PC-9 (cell line): ENCODE measurements around the gene DGCR2. TPM values are rescaled to one million over a fixed set of nuclear protein-coding genes. Genes with fewer than 3 reads are reported as not detected.

ENCODE experiments used
- BruUV-seq: library from RNA; stranded (reverse); fragments of 400-500 nt; replicated peaks from 2 replicates; lab custom pipeline; 2021; lab: Mats Ljungman, UMichigan
- CTCF ChIA-PET: fragments of 300-600 bp; sonication (Branson Sonifier 250); formaldehyde crosslinking; loops from one replicate; lab custom pipeline; 2022; ENCODE audit warnings: antibody characterized with exemption; lab: Charles Lee
- POLR2A ChIA-PET: fragments of 300-600 bp; sonication (Branson Sonifier 250); formaldehyde crosslinking; loops from one replicate; lab custom pipeline; 2022; ENCODE audit warnings: antibody characterized with exemption; ENCODE audit not compliant: unreplicated experiment; lab: Charles Lee
- DNase-seq, 2 experiments: peaks; one replicate each; pipeline versions ENCODE4 v3.0.0 to v3.0.0-alpha.2; 2015 to 2022; ENCODE audit warnings: mixed read lengths in 1 of 2
- H2AFZ ChIP-seq: fragments of 200-600 bp; sonication (generic); 2 replicates; pipeline ENCODE4 v1.8.1; 2017; ENCODE audit warnings: antibody characterized with exemption
- H3F3A ChIP-seq: fragments of 200-600 bp; sonication (generic); 2 replicates; pipeline ENCODE4 v1.8.1; 2017; ENCODE audit warnings: antibody characterized with exemption, mild to moderate bottlenecking, low read depth; ENCODE audit not compliant: insufficient read depth
- H3K27ac ChIP-seq: fragments of 200-600 bp; sonication (generic); 2 replicates; pipeline ENCODE4 v1.6.1; 2016; ENCODE audit warnings: mixed run types
- H3K27me3 ChIP-seq: fragments of 200-600 bp; sonication (generic); 2 replicates; pipeline ENCODE4 v1.6.1; 2016; ENCODE audit warnings: low read depth, mixed run types; ENCODE audit not compliant: insufficient read depth
- H3K36me3 ChIP-seq: fragments of 200-600 bp; sonication (generic); 2 replicates; pipeline ENCODE4 v1.6.1; 2016; ENCODE audit warnings: low read depth, mixed run types
- H3K4me1 ChIP-seq: fragments of 200-600 bp; sonication (generic); replicated peaks from 2 replicates; pipeline ENCODE4 v1.6.1; 2016; ENCODE audit warnings: mixed run types; ENCODE audit not compliant: insufficient read depth
- H3K4me2 ChIP-seq: fragments of 200-600 bp; sonication (generic); 2 replicates; pipeline ENCODE4 v1.6.1; 2017; ENCODE audit warnings: mixed run types
- H3K4me3 ChIP-seq: fragments of 200-600 bp; sonication (generic); 2 replicates; pipeline ENCODE4 v1.6.1; 2016; ENCODE audit warnings: mixed run types
- H3K79me2 ChIP-seq: fragments of 200-600 bp; sonication (generic); 2 replicates; pipeline ENCODE4 v1.6.1; 2017; ENCODE audit warnings: low read depth, mixed run types
- H3K9me2 ChIP-seq: fragments of 200-600 bp; sonication (generic); 2 replicates; pipeline ENCODE4 v1.8.1; 2017; ENCODE audit warnings: mild to moderate bottlenecking; ENCODE audit not compliant: insufficient read depth
- H3K9me3 ChIP-seq: fragments of 200-600 bp; sonication (generic); 2 replicates; pipeline ENCODE4 v1.8.1; 2016; ENCODE audit warnings: low read depth; ENCODE audit not compliant: insufficient read depth
- H4K20me1 ChIP-seq: fragments of 200-600 bp; sonication (generic); 2 replicates; pipeline ENCODE4 v1.8.1; 2017; ENCODE audit not compliant: insufficient read depth
- CTCF ChIP-seq: fragments of 200-600 bp; sonication (generic); conservative IDR thresholded peaks from 2 replicates; pipeline ENCODE4 v1.6.1; 2017; ENCODE audit warnings: mixed run types, antibody characterized with exemption, mild to moderate bottlenecking, moderate library complexity
- EZH2 ChIP-seq: fragments of 200-600 bp; sonication (generic); IDR thresholded peaks from 2 replicates; pipeline ENCODE4 v1.8.0; 2017; ENCODE audit warnings: antibody characterized with exemption, low read depth
- intact Hi-C: fragments of 100-400 bp; cut with micrococcal nuclease; formaldehyde crosslinking; loops from one replicate; pipeline ENCODE4 v1.10.0; 2022; ENCODE audit not compliant: unreplicated experiment
- total RNA-seq: library from RNA; stranded (reverse); gene quantifications from 2 replicates; pipeline ENCODE4 v1.2.3, GENCODE V29; 2021

The DGCR2 gene
- total RNA-seq, 1 experiment from 2014 or later, result 37.6 TPM

GRCh38 chr22:19005905-19006304 lies 116.3 kb downstream of the DGCR2 start:
- Histone ChIP-seq H3K36me3 (no peaks in the 10 kb centered on the region), H3K4me2 (no peak overlapping the region), H3K9me2 (no peaks in the 10 kb centered on the region), H3K4me1 (peaks cover 1% of the 10 kb centered on the region), H3F3A (no peaks in the 10 kb centered on the region; the same call in 1 of the 2 replicates), H4K20me1 (no peaks in the 10 kb centered on the region), H3K27me3 (peaks cover 9% of the 10 kb centered on the region; the same call in 1 of the 2 replicates), H3K9me3 (no peaks in the 10 kb centered on the region), H2AFZ (no peak overlapping the region), H3K27ac (no peak overlapping the region), H3K4me3 (no peak overlapping the region), H3K79me2 (no peaks in the 10 kb centered on the region)
- ChIA-PET POLR2A (no interaction called here), CTCF (no interaction called here)
- intact Hi-C loops, result no loop called here
- TF ChIP-seq CTCF, result no peak
- TF ChIP-seq EZH2, result no peak
- DNase-seq, result no peak
- no TSS peak for BruUV-seq

DNA sequence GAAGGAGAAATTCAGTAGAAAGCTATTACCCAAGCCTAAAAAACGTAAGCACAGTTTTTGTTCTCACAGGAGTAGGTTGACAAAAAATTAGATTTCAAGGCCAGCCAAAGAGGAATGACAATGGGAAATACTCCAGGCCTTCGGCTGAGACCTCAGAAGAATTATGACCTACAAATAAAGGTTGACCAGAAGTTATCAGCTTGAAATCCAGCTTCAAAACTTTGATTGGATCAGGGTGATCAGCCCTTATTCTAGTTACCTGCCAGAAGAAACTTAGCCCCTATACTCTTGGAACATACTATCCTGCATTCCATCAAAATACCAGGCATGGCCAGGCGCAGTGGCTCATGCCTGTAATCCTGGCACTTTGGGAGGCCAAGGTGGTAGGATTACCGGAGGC lies 117.7 kb downstream of the DGCR2 start:
- Histone ChIP-seq H3K79me2 (no peaks in the 10 kb centered on the region), H3K4me2 (no peak overlapping the region), H2AFZ (no peak overlapping the region), H3K4me1 (no peaks in the 10 kb centered on the region), H3K36me3 (no peaks in the 10 kb centered on the region), H3K27me3 (peaks cover 15% of the 10 kb centered on the region; the same call in 1 of the 2 replicates), H3K9me3 (no peaks in the 10 kb centered on the region), H3K4me3 (no peak overlapping the region), H4K20me1 (no peaks in the 10 kb centered on the region), H3F3A (no peaks in the 10 kb centered on the region), H3K27ac (no peak overlapping the region), H3K9me2 (no peaks in the 10 kb centered on the region)
- intact Hi-C loops, result no loop called here
- TF ChIP-seq CTCF, result no peak
- TF ChIP-seq EZH2, result no peak
- ChIA-PET POLR2A (interaction anchor here (0.6 kb wide), 2 partner anchors 90 to 1948 kb away, joined by 3 to 4 read pairs; no protein-coding TSS in a partner anchor), CTCF (no interaction called here)
- DNase-seq, result no peak
- no TSS peak for BruUV-seq

GRCh38 chr22:19003508-19003907 lies 118.7 kb downstream of the DGCR2 start:
- DNase-seq, result no peak
- Histone ChIP-seq H4K20me1 (no peaks in the 10 kb centered on the region), H3F3A (no peaks in the 10 kb centered on the region), H3K27me3 (peaks cover 23% of the 10 kb centered on the region; the same call in 1 of the 2 replicates), H3K27ac (no peak overlapping the region), H3K9me2 (no peaks in the 10 kb centered on the region), H2AFZ (no peak overlapping the region), H3K4me1 (no peaks in the 10 kb centered on the region), H3K4me3 (no peak overlapping the region), H3K4me2 (no peak overlapping the region), H3K79me2 (no peaks in the 10 kb centered on the region), H3K36me3 (no peaks in the 10 kb centered on the region), H3K9me3 (no peaks in the 10 kb centered on the region)
- POLR2A ChIA-PET, result no interaction called here
- no peak for TF ChIP-seq EZH2
- TF ChIP-seq CTCF, result no peak
- CTCF ChIA-PET, result no interaction called here
- intact Hi-C loops, result no loop called here
- BruUV-seq, result no TSS peak
